Hematopoietic multipotent progenitor cell treated with erythropoietin and hydrocortisone succinate and interleukin-3 and kit ligand, for 15 days (in vitro differentiated cells): ENCODE measurements around the gene CCDC97.
"Not testable (repeated sequence)": the region's sequence is repeated elsewhere in the genome, so short reads cannot be mapped to it uniquely, and the experiment has no call there.

Experiments used
- DNase-seq: peaks from one replicate; pipeline ENCODE4 v3.0.0-alpha.2; 2015; ENCODE audit warnings: low spot score

The CCDC97 gene

GRCh38 chr19:41364524-41365391 is 54.8 kb downstream of the CCDC97 start:
- no peak for DNase-seq

GRCh38 chr19:41366089-41366488 is 56.1 kb downstream of the CCDC97 start:
- no peak for DNase-seq

- peak; percentile 46 for DNase-seq
Observed at GRCh38 chr19:41367848-41368301, 57.9 kb downstream of the CCDC97 start.

GRCh38 chr19:41369769-41370168 is 59.8 kb downstream of the CCDC97 start:
- DNase-seq, result no peak

GRCh38 chr19:41371119-41371518 is 61.1 kb downstream of the CCDC97 start:
- not testable (repeated sequence) for DNase-seq

- no peak for DNase-seq
Observed at GRCh38 chr19:41371541-41371940, 61.6 kb downstream of the CCDC97 start.

GRCh38 chr19:41372501-41372900 is 62.5 kb downstream of the CCDC97 start:
- DNase-seq, result no peak

GRCh38 chr19:41373993-41374392 is 64.0 kb downstream of the CCDC97 start:
- no peak for DNase-seq
